ENCODE measurements around the gene SPTLC3.

GRCh38 chr20:13022401-13023155 is 13.8 kb downstream of the SPTLC3 start:
- TF ChIP-seq, protein P1, sequence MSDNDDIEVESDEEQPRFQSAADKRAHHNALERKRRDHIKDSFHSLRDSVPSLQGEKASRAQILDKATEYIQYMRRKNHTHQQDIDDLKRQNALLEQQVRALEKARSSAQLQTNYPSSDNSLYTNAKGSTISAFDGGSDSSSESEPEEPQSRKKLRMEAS (IDR thresholded peaks at IDR 0.05): no peak
- TF ChIP-seq TEAD4 (IDR thresholded peaks at IDR 0.05) (no peak), EP300 (IDR thresholded peaks at IDR 0.05; ENCODE audit: borderline replicate concordance) (no peak), YY1 (IDR thresholded peaks at IDR 0.05; ENCODE audit: low read depth) (no peak), REST (IDR thresholded peaks at IDR 0.05; ENCODE audit: low read depth) (no peak)

Measured in Ishikawa (cell line).